Thoracic aorta (tissue), 2 donors: Measurements from ENCODE around the gene PIP5KL1. TPM values are rescaled to one million over a fixed set of nuclear protein-coding genes. Genes with fewer than 3 reads are reported as not detected.

Experiments used
- ATAC-seq: fragments of 150-250 bp; one replicate; pipeline ENCODE4 v1.8.0; 2017; ENCODE audit warnings: low read depth; ENCODE audit not compliant: insufficient number of reproducible peaks, low FRiP score
- DNase-seq: peaks from one replicate; pipeline ENCODE4 v3.0.0-alpha.2; 2020; ENCODE audit warnings: low spot score
- H3K27ac ChIP-seq, 2 donors: fragments of 200-600 bp; sonication (generic); 1 replicate in 1 of 2; 2 replicates in 1 of 2; pipeline ENCODE4 v1.5.1; 2016; ENCODE audit warnings: mild to moderate bottlenecking in 2 of 2, moderate library complexity in 2 of 2
- H3K27me3 ChIP-seq: fragments of 200-600 bp; sonication (generic); replicated peaks from 2 replicates; pipeline ENCODE4 v1.6.0; 2016; ENCODE audit warnings: mild to moderate bottlenecking; ENCODE audit not compliant: insufficient read depth
- H3K36me3 ChIP-seq: fragments of 200-600 bp; sonication (generic); one replicate; pipeline ENCODE4 v1.5.1; 2016
- H3K4me1 ChIP-seq, 2 donors: fragments of 200-600 bp; sonication (generic); 1 replicate in 1 of 2; 2 replicates in 1 of 2; pipeline versions ENCODE4 v1.5.1 to v1.6.0; 2016; ENCODE audit warnings: low read depth in 2 of 2, mild to moderate bottlenecking in 1 of 2; ENCODE audit not compliant: control insufficient read depth in 1 of 2
- H3K4me3 ChIP-seq: fragments of 200-600 bp; sonication (generic); 2 replicates; pipeline ENCODE4 v1.5.1; 2016; ENCODE audit warnings: mild to moderate bottlenecking
- H3K9me3 ChIP-seq: fragments of 200-600 bp; sonication (generic); 2 replicates; pipeline ENCODE4 v1.5.1; 2016
- total RNA-seq, 2 donors: library from RNA; depleted of rRNA; stranded (reverse); fragments of >200 nt; gene quantifications; one replicate each; pipeline versions ENCODE4 v1.1.0 to v1.2.3, GENCODE V29; 2016
- TF ChIP-seq, protein P1 (sequence below): fragments of 200-600 bp; sonication (generic); IDR thresholded peaks from one replicate; pipeline ENCODE4 v1.5.1; 2019; ENCODE audit warnings: antibody characterized with exemption

The PIP5KL1 gene
- total RNA-seq, 2 donors from 2014 or later, result 6.0 to 8.8 TPM

DNA sequence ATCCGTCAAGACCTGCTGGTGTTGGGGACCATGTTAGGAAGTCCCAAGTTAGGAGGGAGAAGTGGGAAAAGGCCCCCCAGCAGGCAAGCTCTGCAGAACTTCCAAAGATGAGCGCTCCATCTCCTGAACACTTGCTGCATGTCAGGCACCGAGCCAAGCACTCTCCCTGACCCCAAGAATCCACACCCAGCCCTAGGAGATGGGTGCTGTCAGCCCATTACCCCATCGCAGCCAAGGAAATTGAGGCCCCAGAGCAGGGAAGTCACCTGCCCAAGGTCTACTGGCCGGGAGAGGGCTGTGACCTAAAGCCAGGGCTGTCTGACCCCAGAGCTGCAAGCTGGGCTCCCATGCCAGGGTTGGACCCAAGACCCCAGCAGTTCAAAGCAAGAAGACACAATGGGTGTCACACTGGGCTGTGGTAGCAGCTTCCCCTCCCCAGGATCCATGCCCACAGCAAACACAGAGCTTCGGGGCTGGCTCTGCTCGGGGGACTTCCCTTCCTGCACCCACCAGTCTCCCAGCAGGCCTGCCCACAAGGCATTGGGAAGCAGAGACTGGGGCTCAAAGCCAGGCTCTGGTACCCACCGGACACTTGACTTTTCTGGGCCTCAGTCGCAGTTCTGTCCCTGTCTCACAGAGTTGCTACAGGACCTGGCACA, 36.7 kb upstream of the PIP5KL1 start:
- Histone ChIP-seq H3K36me3 (no peaks in the 10 kb centered on the region), H3K9me3 (no peaks in the 10 kb centered on the region), H3K27ac (peak overlapping the region; percentile 83 to 94), H3K27me3 (no peaks in the 10 kb centered on the region), H3K4me3 (no peak overlapping the region), H3K4me1 (peaks cover 67 to 97% of the 10 kb centered on the region in 2 donors)
- TF ChIP-seq, protein P1, sequence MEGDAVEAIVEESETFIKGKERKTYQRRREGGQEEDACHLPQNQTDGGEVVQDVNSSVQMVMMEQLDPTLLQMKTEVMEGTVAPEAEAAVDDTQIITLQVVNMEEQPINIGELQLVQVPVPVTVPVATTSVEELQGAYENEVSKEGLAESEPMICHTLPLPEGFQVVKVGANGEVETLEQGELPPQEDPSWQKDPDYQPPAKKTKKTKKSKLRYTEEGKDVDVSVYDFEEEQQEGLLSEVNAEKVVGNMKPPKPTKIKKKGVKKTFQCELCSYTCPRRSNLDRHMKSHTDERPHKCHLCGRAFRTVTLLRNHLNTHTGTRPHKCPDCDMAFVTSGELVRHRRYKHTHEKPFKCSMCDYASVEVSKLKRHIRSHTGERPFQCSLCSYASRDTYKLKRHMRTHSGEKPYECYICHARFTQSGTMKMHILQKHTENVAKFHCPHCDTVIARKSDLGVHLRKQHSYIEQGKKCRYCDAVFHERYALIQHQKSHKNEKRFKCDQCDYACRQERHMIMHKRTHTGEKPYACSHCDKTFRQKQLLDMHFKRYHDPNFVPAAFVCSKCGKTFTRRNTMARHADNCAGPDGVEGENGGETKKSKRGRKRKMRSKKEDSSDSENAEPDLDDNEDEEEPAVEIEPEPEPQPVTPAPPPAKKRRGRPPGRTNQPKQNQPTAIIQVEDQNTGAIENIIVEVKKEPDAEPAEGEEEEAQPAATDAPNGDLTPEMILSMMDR, result no peak
- ATAC-seq (no peak), DNase-seq (no peak)

DNA sequence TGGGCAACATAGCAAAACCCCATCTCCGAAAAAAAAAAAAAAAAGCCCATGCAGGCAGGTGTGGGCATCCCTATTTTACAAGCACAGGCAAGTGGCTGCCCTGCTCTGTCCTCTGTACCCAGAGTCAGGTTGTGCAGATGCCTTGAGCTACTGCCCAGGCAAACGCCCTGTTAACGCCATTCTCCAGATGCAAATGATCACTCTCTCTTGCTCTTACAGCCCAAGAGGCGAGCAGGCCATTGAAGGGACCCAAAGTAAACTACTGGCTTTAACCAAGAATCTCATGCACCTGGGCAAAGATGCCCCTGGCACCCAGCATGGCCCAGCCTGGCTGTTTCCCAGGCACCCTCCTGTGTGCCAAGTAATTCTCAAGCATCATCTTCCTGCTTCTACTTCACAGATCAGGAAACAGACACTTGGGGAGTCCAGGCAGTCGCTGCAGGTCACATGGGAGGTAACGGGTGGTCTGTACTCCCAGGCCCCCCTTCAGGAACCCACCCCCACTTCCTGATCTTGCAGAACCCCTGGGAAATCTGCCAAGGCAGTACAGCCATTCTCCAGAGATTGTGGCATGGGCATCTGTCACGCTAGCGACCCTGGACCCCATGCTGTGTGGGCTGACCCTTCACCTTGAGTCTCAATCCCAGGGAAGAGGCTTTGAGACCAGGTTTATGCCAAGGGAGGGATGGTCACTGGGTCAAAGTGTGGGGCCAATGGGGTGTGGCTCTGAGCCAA, 36.0 kb upstream of the PIP5KL1 start:
- Histone ChIP-seq H3K27me3 (no peaks in the 10 kb centered on the region), H3K36me3 (no peaks in the 10 kb centered on the region), H3K4me3 (no peak overlapping the region), H3K9me3 (no peaks in the 10 kb centered on the region), H3K4me1 (peaks cover 61 to 95% of the 10 kb centered on the region in 2 donors), H3K27ac (peak overlapping the region; percentile 83 to 94)
- ATAC-seq (no peak), DNase-seq (no peak)
- TF ChIP-seq, protein P1, result no peak

DNA sequence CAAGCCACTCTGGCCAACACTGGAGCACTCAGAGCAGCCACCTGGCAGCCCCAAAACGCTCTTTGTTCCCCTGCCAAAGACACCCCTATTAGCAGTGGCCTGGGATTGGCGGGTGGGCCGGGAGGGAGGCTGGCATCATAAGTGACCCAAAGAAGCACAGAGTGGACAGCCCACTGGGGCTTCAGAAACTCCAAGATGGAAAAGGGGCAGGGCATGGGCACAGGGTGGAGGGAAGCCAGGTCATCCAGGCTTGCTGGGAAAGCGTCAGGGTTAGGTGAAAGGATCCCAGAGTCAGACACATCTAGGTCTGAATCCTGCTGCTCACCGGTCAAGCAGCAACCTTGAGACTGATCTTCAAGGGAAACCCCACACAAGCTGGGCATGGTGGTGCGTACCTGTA, 35.4 kb upstream of the PIP5KL1 start:
- peak overlapping the region; percentile 61 for H3K4me3 ChIP-seq
- TF ChIP-seq, protein P1, result no peak

DNA sequence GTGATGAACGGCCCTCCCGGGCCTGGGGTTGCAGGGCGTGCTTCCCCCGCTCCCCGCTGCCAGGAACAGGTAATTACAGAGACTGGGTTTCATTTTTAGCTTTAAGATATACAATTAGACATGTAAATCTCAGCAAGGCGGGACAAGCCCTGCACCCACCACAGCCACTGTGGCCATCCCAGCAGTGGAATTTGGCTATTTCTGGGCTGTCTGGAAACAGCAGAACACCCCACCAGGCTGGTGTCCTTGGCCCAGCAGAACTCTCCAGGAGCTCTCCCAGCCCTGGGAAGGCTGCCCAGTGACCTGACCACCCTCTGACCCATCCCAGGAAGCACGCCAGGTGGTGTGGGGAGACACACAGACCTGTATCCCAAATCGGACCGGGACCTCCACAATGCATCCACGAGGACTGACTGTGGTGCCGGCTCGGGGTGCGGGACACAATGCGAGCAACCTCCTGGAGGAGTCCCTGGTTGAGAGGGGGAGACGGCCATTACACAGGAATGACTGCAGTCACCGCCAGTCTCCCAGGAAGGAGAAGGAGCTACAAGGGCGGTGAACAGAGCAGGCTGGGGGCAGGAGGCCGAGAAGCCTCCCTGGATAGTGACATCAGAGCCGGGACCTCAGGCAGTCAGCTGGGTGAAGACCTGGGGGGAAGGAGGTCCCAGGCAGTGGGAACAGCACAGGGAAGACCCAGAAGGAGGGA, 32.9 kb upstream of the PIP5KL1 start:
- DNase-seq (no peak), ATAC-seq (no peak)
- Histone ChIP-seq H3K4me1 (peaks cover 44 to 80% of the 10 kb centered on the region in 2 donors), H3K27ac (peak overlapping the region; percentile 83 to 94), H3K4me3 (peak overlapping the region; percentile 3), H3K36me3 (no peaks in the 10 kb centered on the region), H3K9me3 (no peaks in the 10 kb centered on the region), H3K27me3 (no peaks in the 10 kb centered on the region)
- TF ChIP-seq, protein P1, result no peak

More for the DNA sequence above, 35.4 kb upstream of the PIP5KL1 start:
- Histone ChIP-seq H3K9me3 (no peaks in the 10 kb centered on the region), H3K27ac (peak overlapping the region; percentile 83 to 94), H3K4me1 (peaks cover 59 to 91% of the 10 kb centered on the region in 2 donors), H3K36me3 (no peaks in the 10 kb centered on the region), H3K27me3 (no peaks in the 10 kb centered on the region)
- DNase-seq, result no peak
- no peak for ATAC-seq

DNA sequence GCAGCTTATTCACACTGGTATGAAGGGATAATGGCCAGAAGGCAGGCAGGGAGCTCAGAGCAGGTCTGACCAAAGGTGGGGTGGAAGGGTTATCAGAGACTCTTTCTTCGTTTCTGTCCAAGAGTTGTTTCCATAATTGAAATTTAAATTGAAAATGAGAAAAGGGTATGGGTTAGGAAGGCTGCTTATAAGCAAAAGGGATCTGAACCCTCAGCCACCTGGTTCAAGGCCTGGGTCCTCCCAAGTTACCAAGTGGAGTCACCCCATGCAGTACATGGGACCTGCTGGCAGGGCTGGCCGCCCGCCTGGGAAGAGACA, 32.4 kb upstream of the PIP5KL1 start:
- H3K27ac ChIP-seq, result peak overlapping the region; percentile 83 to 94
- H3K36me3 ChIP-seq, result no peaks in the 10 kb centered on the region
- H3K27me3 ChIP-seq, result no peaks in the 10 kb centered on the region
- ATAC-seq (no peak), DNase-seq (no peak)
- no peak overlapping the region for H3K4me3 ChIP-seq
- peaks cover 38 to 74% of the 10 kb centered on the region in 2 donors for H3K4me1 ChIP-seq
- H3K9me3 ChIP-seq, result no peaks in the 10 kb centered on the region
- TF ChIP-seq, protein P1, result no peak
